Vagina (tissue), 2 donors: Measurements from ENCODE around the gene BOLA1. TPM values are rescaled to one million over a fixed set of nuclear protein-coding genes. Genes with fewer than 3 reads are reported as not detected.

ENCODE experiments used
- DNase-seq, 2 donors: peaks; one replicate each; pipeline ENCODE4 v3.0.0-alpha.2; 2017; ENCODE audit errors: extremely low spot score in 2 of 2
- H3K27ac ChIP-seq: fragments of 200-600 bp; sonication (generic); one replicate; pipeline ENCODE4 v1.5.1; 2019
- H3K27me3 ChIP-seq: fragments of 200-600 bp; sonication (generic); one replicate; pipeline ENCODE4 v1.5.1; 2019
- H3K36me3 ChIP-seq, 2 donors: fragments of 200-600 bp; sonication (generic); one replicate each; pipeline ENCODE4 v1.5.1; 2017 to 2019
- H3K4me1 ChIP-seq: fragments of 200-600 bp; sonication (generic); one replicate; pipeline ENCODE4 v1.5.1; 2019
- H3K4me3 ChIP-seq, 2 donors: fragments of 200-600 bp; sonication (generic); 1 replicate in 1 of 2; 2 replicates in 1 of 2; pipeline ENCODE4 v1.5.1; 2016 to 2019
- H3K9me3 ChIP-seq: fragments of 200-600 bp; sonication (generic); one replicate; pipeline ENCODE4 v1.5.1; 2019
- CTCF ChIP-seq, 3 experiments: fragments of 450-650 bp in 2 of 3; fragments of 200-600 bp in 1 of 3; sonication (generic) in 1 of 3; IDR thresholded peaks; one replicate each; pipeline ENCODE4 v1.5.1; 2017 to 2019; ENCODE audit warnings: antibody characterized with exemption in 3 of 3, mild to moderate bottlenecking in 2 of 3, moderate library complexity in 2 of 3
- POLR2A ChIP-seq, 2 donors: fragments of 450-650 bp; IDR thresholded peaks; one replicate each; pipeline ENCODE4 v1.6.1; 2017; ENCODE audit warnings: antibody characterized with exemption in 2 of 2, mild to moderate bottlenecking in 2 of 2, moderate library complexity in 2 of 2
- POLR2AphosphoS5 ChIP-seq, 2 donors: sonication (generic); formaldehyde crosslinking; IDR thresholded peaks; one replicate each; pipeline ENCODE4 v1.9.0; 2017; ENCODE audit warnings: antibody characterized with exemption in 2 of 2, mild to moderate bottlenecking in 2 of 2, low read depth in 1 of 2; ENCODE audit not compliant: insufficient read depth in 1 of 2
- intact Hi-C: fragments of 100-400 bp; cut with DNase I; formaldehyde crosslinking; loops from one replicate; pipeline ENCODE4 v1.15.1; 2023
- total RNA-seq: library from RNA; depleted of rRNA; stranded (reverse); fragments of >200 nt; gene quantifications from one replicate; pipeline ENCODE4 v1.2.3, GENCODE V29; 2016

Gene BOLA1
- total RNA-seq, 1 donor from 2014 or later: 43.0 TPM

- TF ChIP-seq CTCF (IDR thresholded peaks at IDR 0.05) (no peak), POLR2AphosphoS5 (IDR thresholded peaks at IDR 0.05; ENCODE audit: insufficient read depth in 1 of 2, low read depth in 1 of 2) (no peak), POLR2A (IDR thresholded peaks at IDR 0.05) (no peak)
- DNase-seq: no peak
- Histone ChIP-seq H3K4me3 (no peak overlapping the region), H3K4me1 (no peaks in the 10 kb centered on the region), H3K9me3 (no peaks in the 10 kb centered on the region), H3K27me3 (no peaks in the 10 kb centered on the region), H3K27ac (no peak overlapping the region), H3K36me3 (peaks cover 0 to 38% of the 10 kb centered on the region in 2 donors)
- intact Hi-C loops: no loop called here
Measured at GRCh38 chr1:149949911-149950310, 50.5 kb downstream of the BOLA1 start.

Other genes starting within 250 kb of the BOLA1 start
- 4.4 TPM for gene FCGR1A, start 116.9 kb upstream of the BOLA1 start, total RNA-seq
- gene SV2A, start 18.3 kb downstream of the BOLA1 start, total RNA-seq: 7.6 TPM
- gene SF3B4, start 28.2 kb downstream of the BOLA1 start, total RNA-seq: 21.6 TPM
- 16.9 TPM for gene MTMR11, start 37.3 kb downstream of the BOLA1 start, total RNA-seq
- 14.5 TPM for gene OTUD7B, start 111.2 kb downstream of the BOLA1 start, total RNA-seq
- gene VPS45, start 168.2 kb downstream of the BOLA1 start, total RNA-seq: 32.2 TPM